ENCODE measurements around the gene NUP160. TPM values are rescaled to one million over a fixed set of nuclear protein-coding genes. Genes with fewer than 3 reads are reported as not detected.
"Not testable (repeated sequence)": the region's sequence is repeated elsewhere in the genome, so short reads cannot be mapped to it uniquely, and the experiment has no call there.

The NUP160 gene
- polyA plus RNA-seq, 1 donor from 2014 or later = 45.5 TPM

DNA sequence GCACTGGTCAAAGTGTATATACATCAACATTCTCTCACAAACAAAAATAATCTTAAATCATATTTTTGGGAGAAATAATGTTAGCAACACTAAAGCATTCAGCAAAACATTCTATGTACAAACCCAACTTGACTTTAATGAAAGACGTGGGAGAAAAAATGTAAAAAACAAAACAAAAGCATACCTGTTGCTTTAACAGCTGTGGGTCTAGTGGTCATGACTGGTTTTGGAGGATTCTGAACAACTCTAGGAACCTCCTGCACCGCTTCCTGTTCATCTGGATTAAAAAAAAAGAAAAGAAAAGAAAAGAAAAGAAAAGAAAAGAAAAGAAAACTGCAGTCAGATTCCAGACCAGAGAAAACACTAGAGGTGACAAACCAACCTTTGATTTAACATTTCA is 83.1 kb downstream of the NUP160 start:
- H2AFZ ChIP-seq (ENCODE audit: low read depth, low read length) = no peak overlapping the region
- no peaks in the 10 kb centered on the region for H3K9me3 ChIP-seq (ENCODE audit: low read length)
- no peaks in the 10 kb centered on the region for H3K9me2 ChIP-seq (ENCODE audit: insufficient read depth, low read length)
- peak overlapping the region; percentile 28 for H3K4me2 ChIP-seq (ENCODE audit: low read length)
- H3K9ac ChIP-seq (ENCODE audit: low read length) = no peak overlapping the region
- peaks cover 7% of the 10 kb centered on the region for H3F3A ChIP-seq (ENCODE audit: insufficient read depth, low read length, poor library complexity, severe bottlenecking)
- no peaks in the 10 kb centered on the region for H3K36me3 ChIP-seq (ENCODE audit: insufficient read depth, low read length)
- no peaks in the 10 kb centered on the region for H4K20me1 ChIP-seq (ENCODE audit: insufficient read depth)
- peaks cover 38% of the 10 kb centered on the region for H3K79me2 ChIP-seq (replicated peaks; ENCODE audit: insufficient read depth, low read length)
- TF ChIP-seq SMC3 (conservative IDR thresholded peaks at IDR 0.05; ENCODE audit: poor library complexity) (no peak), MXI1 (conservative IDR thresholded peaks at IDR 0.05; ENCODE audit: poor library complexity, severe bottlenecking) (no peak)
- TF ChIP-seq, protein P1, sequence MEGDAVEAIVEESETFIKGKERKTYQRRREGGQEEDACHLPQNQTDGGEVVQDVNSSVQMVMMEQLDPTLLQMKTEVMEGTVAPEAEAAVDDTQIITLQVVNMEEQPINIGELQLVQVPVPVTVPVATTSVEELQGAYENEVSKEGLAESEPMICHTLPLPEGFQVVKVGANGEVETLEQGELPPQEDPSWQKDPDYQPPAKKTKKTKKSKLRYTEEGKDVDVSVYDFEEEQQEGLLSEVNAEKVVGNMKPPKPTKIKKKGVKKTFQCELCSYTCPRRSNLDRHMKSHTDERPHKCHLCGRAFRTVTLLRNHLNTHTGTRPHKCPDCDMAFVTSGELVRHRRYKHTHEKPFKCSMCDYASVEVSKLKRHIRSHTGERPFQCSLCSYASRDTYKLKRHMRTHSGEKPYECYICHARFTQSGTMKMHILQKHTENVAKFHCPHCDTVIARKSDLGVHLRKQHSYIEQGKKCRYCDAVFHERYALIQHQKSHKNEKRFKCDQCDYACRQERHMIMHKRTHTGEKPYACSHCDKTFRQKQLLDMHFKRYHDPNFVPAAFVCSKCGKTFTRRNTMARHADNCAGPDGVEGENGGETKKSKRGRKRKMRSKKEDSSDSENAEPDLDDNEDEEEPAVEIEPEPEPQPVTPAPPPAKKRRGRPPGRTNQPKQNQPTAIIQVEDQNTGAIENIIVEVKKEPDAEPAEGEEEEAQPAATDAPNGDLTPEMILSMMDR (IDR thresholded peaks at IDR 0.05; ENCODE audit: poor library complexity, severe bottlenecking) = no peak
- no peak overlapping the region for H3K27ac ChIP-seq (ENCODE audit: low read length)
- no peaks in the 10 kb centered on the region for H3K27me3 ChIP-seq (ENCODE audit: insufficient read depth, low read depth, low read length)
- peak overlapping the region; percentile 96 for H3K4me3 ChIP-seq (ENCODE audit: low read length)

DNA sequence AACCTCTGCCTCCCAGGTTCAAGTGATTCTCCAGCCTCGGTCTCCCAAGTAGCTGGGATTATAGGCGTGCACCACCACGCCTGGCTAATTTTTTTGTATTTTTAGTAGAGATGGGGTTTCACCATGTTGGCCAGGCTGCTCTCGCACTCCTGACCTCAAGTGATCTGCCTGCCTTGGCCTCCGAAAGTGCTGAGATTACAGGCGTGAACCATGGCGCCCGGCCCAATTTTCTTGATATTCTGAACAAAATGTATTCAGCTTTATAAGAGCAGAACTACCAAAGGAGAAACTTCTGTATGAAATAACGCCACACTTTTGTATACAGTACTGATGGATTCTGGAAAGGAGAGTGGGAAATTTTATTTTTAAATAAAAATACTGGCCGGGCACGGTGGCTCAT is 88.9 kb downstream of the NUP160 start:
- not testable (repeated sequence) for H2AFZ ChIP-seq (ENCODE audit: low read depth, low read length); H3K27me3 ChIP-seq (ENCODE audit: insufficient read depth, low read depth, low read length); H4K20me1 ChIP-seq (ENCODE audit: insufficient read depth); H3K4me2 ChIP-seq (ENCODE audit: low read length); H3F3A ChIP-seq (ENCODE audit: insufficient read depth, low read length, poor library complexity, severe bottlenecking); H3K27ac ChIP-seq (ENCODE audit: low read length); H3K9me3 ChIP-seq (ENCODE audit: low read length); H3K4me3 ChIP-seq (ENCODE audit: low read length); H3K9ac ChIP-seq (ENCODE audit: low read length); H3K9me2 ChIP-seq (ENCODE audit: insufficient read depth, low read length); H3K36me3 ChIP-seq (ENCODE audit: insufficient read depth, low read length)
- H3K79me2 ChIP-seq (replicated peaks; ENCODE audit: insufficient read depth, low read length) = peaks cover 27% of the 10 kb centered on the region

DNA sequence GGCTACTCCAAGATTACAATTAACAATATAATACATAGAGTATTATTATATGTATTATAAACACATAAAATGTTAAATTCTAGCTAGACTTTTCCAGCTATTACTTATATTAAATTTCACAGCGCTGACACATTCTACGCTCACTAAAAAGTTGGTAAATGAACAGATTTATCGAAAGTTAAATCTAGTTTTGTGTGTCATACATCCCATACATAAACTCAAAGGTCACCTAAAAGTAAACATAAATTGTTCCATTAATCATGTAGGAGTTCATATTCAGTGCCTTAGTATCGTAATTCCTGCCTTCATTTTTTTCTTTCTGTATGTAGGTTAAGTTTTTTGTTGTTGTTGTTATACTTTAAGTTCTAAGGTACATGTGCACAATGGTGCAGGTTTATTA is 91.9 kb downstream of the NUP160 start:
- H3K9ac ChIP-seq (ENCODE audit: low read length) = no peak overlapping the region
- H3K9me3 ChIP-seq (ENCODE audit: low read length) = no peaks in the 10 kb centered on the region
- H3K36me3 ChIP-seq (ENCODE audit: insufficient read depth, low read length) = peaks cover 6% of the 10 kb centered on the region
- H3K27me3 ChIP-seq (ENCODE audit: insufficient read depth, low read depth, low read length) = no peaks in the 10 kb centered on the region
- H3K9me2 ChIP-seq (ENCODE audit: insufficient read depth, low read length) = no peaks in the 10 kb centered on the region
- no peak overlapping the region for H3K4me2 ChIP-seq (ENCODE audit: low read length)
- H3K79me2 ChIP-seq (replicated peaks; ENCODE audit: insufficient read depth, low read length) = peaks cover 20% of the 10 kb centered on the region
- no peak overlapping the region for H2AFZ ChIP-seq (ENCODE audit: low read depth, low read length)
- no peaks in the 10 kb centered on the region for H4K20me1 ChIP-seq (ENCODE audit: insufficient read depth)
- TF ChIP-seq MXI1 (conservative IDR thresholded peaks at IDR 0.05; ENCODE audit: poor library complexity, severe bottlenecking) (no peak), EZH2 (IDR thresholded peaks at IDR 0.05; ENCODE audit: borderline replicate concordance, insufficient read depth, low read length, poor library complexity, severe bottlenecking) (no peak), EP300 (conservative IDR thresholded peaks at IDR 0.05; ENCODE audit: poor library complexity, severe bottlenecking) (no peak), POLR2AphosphoS5 (IDR thresholded peaks at IDR 0.05) (no peak), TAF1 (IDR thresholded peaks at IDR 0.05; ENCODE audit: low read depth) (no peak), RAD21 (conservative IDR thresholded peaks at IDR 0.05) (no peak), SMC3 (conservative IDR thresholded peaks at IDR 0.05; ENCODE audit: poor library complexity) (no peak)
- TF ChIP-seq, protein P1 (IDR thresholded peaks at IDR 0.05; ENCODE audit: poor library complexity, severe bottlenecking) = no peak
- TF ChIP-seq, protein P2, sequence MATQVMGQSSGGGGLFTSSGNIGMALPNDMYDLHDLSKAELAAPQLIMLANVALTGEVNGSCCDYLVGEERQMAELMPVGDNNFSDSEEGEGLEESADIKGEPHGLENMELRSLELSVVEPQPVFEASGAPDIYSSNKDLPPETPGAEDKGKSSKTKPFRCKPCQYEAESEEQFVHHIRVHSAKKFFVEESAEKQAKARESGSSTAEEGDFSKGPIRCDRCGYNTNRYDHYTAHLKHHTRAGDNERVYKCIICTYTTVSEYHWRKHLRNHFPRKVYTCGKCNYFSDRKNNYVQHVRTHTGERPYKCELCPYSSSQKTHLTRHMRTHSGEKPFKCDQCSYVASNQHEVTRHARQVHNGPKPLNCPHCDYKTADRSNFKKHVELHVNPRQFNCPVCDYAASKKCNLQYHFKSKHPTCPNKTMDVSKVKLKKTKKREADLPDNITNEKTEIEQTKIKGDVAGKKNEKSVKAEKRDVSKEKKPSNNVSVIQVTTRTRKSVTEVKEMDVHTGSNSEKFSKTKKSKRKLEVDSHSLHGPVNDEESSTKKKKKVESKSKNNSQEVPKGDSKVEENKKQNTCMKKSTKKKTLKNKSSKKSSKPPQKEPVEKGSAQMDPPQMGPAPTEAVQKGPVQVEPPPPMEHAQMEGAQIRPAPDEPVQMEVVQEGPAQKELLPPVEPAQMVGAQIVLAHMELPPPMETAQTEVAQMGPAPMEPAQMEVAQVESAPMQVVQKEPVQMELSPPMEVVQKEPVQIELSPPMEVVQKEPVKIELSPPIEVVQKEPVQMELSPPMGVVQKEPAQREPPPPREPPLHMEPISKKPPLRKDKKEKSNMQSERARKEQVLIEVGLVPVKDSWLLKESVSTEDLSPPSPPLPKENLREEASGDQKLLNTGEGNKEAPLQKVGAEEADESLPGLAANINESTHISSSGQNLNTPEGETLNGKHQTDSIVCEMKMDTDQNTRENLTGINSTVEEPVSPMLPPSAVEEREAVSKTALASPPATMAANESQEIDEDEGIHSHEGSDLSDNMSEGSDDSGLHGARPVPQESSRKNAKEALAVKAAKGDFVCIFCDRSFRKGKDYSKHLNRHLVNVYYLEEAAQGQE (IDR thresholded peaks at IDR 0.05; ENCODE audit: borderline replicate concordance) = no peak
- H3F3A ChIP-seq (ENCODE audit: insufficient read depth, low read length, poor library complexity, severe bottlenecking) = no peaks in the 10 kb centered on the region
- H3K4me3 ChIP-seq (ENCODE audit: low read length) = no peak overlapping the region
- no peak overlapping the region for H3K27ac ChIP-seq (ENCODE audit: low read length)
